OCI-LY1 (cell line): ENCODE results near the gene MYBPC1.
"Not testable (repeated sequence)": the region's sequence is repeated elsewhere in the genome, so short reads cannot be mapped to it uniquely, and the experiment has no call there.

Experiments used
- H2AFZ ChIP-seq: fragments of 200-600 bp; sonication (generic), shearing (Covaris generic); 2 replicates; pipeline ENCODE4 v1.6.0; 2014; ENCODE audit warnings: antibody characterized with exemption, mild to moderate bottlenecking, low read length
- H3F3A ChIP-seq: fragments of 200-600 bp; sonication (generic), shearing (Covaris generic); 2 replicates; pipeline ENCODE4 v1.6.0; 2014; ENCODE audit warnings: mild to moderate bottlenecking, antibody characterized with exemption, low read length, moderate library complexity; ENCODE audit not compliant: insufficient read depth
- H3K27ac ChIP-seq: fragments of 200-600 bp; sonication (generic); 2 replicates; pipeline ENCODE4 v1.5.1; 2014; ENCODE audit warnings: low read length, mixed run types, mild to moderate bottlenecking, low read depth; ENCODE audit not compliant: poor library complexity, severe bottlenecking
- H3K27me3 ChIP-seq: fragments of 200-600 bp; sonication (generic); 2 replicates; pipeline ENCODE4 v1.6.0; 2014; ENCODE audit warnings: antibody characterized with exemption, mild to moderate bottlenecking, low read length, moderate library complexity; ENCODE audit not compliant: insufficient read depth
- H3K36me3 ChIP-seq: fragments of 200-600 bp; sonication (generic); 2 replicates; pipeline ENCODE4 v1.6.1; 2014; ENCODE audit warnings: mild to moderate bottlenecking, antibody characterized with exemption, low read length, moderate library complexity, mixed read lengths; ENCODE audit not compliant: insufficient read depth
- H3K4me1 ChIP-seq: fragments of 200-600 bp; sonication (generic); 2 replicates; pipeline ENCODE4 v1.5.1; 2014; ENCODE audit warnings: mild to moderate bottlenecking, low read length, moderate library complexity; ENCODE audit not compliant: insufficient read depth, severe bottlenecking
- H3K4me2 ChIP-seq: fragments of 200-600 bp; sonication (generic), shearing (Covaris generic); 2 replicates; pipeline ENCODE4 v1.6.1; 2014; ENCODE audit warnings: low read length
- H3K4me3 ChIP-seq: fragments of 200-600 bp; sonication (generic); 2 replicates; pipeline ENCODE4 v1.5.1; 2014; ENCODE audit warnings: low read length, low read depth, mild to moderate bottlenecking, mixed read lengths; ENCODE audit not compliant: poor library complexity, severe bottlenecking
- H3K79me2 ChIP-seq: fragments of 200-600 bp; shearing (Covaris generic); 2 replicates; pipeline ENCODE4 v1.6.1; 2016; ENCODE audit warnings: mixed run types, low read length, mixed read lengths; ENCODE audit not compliant: insufficient read depth
- H3K9ac ChIP-seq: fragments of 200-600 bp; sonication (generic), shearing (Covaris generic); 2 replicates; pipeline ENCODE4 v1.6.1; 2014; ENCODE audit warnings: mild to moderate bottlenecking, low read length, mixed read lengths
- H3K9me2 ChIP-seq: fragments of 200-600 bp; sonication (generic), shearing (Covaris generic); 2 replicates; pipeline ENCODE4 v1.6.1; 2014; ENCODE audit warnings: low read depth, mild to moderate bottlenecking, low read length, mixed read lengths
- H3K9me3 ChIP-seq: fragments of 200-600 bp; shearing (Covaris generic); 2 replicates; pipeline ENCODE4 v1.6.1; 2014; ENCODE audit warnings: low read length, mixed read lengths
- H4K20me1 ChIP-seq: fragments of 200-600 bp; sonication (generic), shearing (Covaris generic); 2 replicates; pipeline ENCODE4 v1.6.0; 2016; ENCODE audit warnings: mild to moderate bottlenecking, low read length; ENCODE audit not compliant: insufficient read depth
- EZH2 ChIP-seq: fragments of 200-600 bp; sonication (generic), shearing (Covaris generic); IDR thresholded peaks from 2 replicates; pipeline ENCODE4 v1.8.0; 2017; ENCODE audit warnings: borderline replicate concordance, mixed run types, mild to moderate bottlenecking, antibody characterized with exemption, low read length, moderate library complexity, mixed read lengths
- TF ChIP-seq, protein P1 (sequence below): fragments of 200-600 bp; sonication (generic), shearing (Covaris generic); IDR thresholded peaks from 2 replicates; pipeline ENCODE4 v1.5.1; 2017; ENCODE audit warnings: mild to moderate bottlenecking, antibody characterized with exemption, low read length, moderate library complexity, mixed read lengths

MYBPC1 gene

DNA sequence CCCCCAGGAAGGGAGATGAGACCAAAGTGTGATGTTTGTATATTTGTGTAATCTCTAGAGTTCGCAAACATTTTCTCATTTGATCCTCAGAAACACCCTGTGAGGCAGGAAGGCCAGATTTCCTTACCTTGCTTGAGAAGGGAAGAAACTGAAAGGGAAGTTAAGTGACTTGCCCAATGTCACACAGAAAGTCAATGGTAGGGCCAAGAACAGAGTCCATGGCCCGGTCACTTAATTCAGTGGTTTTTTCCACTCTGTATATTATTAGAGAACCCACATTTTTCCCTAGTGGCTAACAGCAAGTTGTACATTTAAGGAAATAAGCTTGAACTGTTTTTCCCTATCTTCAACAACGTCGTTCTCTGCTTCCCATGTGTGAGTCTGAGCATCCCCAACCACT is 77.1 kb downstream of the MYBPC1 start:
- H3K4me2 ChIP-seq: peak overlapping the region; percentile 14; the same call in 1 of the 2 replicates
- H4K20me1 ChIP-seq: no peaks in the 10 kb centered on the region
- no peak overlapping the region for H2AFZ ChIP-seq
- H3F3A ChIP-seq: no peaks in the 10 kb centered on the region
- H3K9me2 ChIP-seq: no peaks in the 10 kb centered on the region
- no peak for TF ChIP-seq EZH2
- TF ChIP-seq, protein P1, sequence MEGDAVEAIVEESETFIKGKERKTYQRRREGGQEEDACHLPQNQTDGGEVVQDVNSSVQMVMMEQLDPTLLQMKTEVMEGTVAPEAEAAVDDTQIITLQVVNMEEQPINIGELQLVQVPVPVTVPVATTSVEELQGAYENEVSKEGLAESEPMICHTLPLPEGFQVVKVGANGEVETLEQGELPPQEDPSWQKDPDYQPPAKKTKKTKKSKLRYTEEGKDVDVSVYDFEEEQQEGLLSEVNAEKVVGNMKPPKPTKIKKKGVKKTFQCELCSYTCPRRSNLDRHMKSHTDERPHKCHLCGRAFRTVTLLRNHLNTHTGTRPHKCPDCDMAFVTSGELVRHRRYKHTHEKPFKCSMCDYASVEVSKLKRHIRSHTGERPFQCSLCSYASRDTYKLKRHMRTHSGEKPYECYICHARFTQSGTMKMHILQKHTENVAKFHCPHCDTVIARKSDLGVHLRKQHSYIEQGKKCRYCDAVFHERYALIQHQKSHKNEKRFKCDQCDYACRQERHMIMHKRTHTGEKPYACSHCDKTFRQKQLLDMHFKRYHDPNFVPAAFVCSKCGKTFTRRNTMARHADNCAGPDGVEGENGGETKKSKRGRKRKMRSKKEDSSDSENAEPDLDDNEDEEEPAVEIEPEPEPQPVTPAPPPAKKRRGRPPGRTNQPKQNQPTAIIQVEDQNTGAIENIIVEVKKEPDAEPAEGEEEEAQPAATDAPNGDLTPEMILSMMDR: no peak
- no peaks in the 10 kb centered on the region for H3K9me3 ChIP-seq
- H3K4me3 ChIP-seq: no peak overlapping the region
- peaks cover 48% of the 10 kb centered on the region for H3K4me1 ChIP-seq
- H3K9ac ChIP-seq: peak overlapping the region; percentile 17; the same call in 1 of the 2 replicates
- H3K79me2 ChIP-seq: no peaks in the 10 kb centered on the region
- H3K27me3 ChIP-seq: no peaks in the 10 kb centered on the region
- H3K36me3 ChIP-seq: no peaks in the 10 kb centered on the region
- peak overlapping the region; percentile 61 for H3K27ac ChIP-seq

DNA sequence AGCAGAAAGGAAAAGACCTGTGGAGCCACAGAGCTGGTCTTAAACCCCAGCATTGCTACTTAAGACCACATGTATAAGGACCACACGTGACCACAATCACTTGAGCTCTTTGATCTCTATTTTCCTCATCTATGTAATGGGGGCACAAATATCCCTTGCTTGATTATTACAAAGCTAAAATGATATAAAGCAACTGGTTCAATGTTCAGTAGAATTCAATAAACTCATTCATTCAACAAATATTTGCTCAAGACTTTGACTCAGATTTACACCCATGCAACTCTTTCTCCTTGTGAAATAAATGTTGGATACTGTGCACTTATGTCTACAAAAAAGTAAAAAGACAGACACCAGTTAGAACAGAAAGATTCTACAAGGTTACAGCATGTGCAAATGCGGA is 80.8 kb downstream of the MYBPC1 start:
- H3K36me3 ChIP-seq: no peaks in the 10 kb centered on the region
- no peaks in the 10 kb centered on the region for H3F3A ChIP-seq
- no peak overlapping the region for H3K27ac ChIP-seq
- no peak overlapping the region for H2AFZ ChIP-seq
- TF ChIP-seq, protein P1: no peak
- TF ChIP-seq EZH2: no peak
- H3K9ac ChIP-seq: no peak overlapping the region
- no peaks in the 10 kb centered on the region for H3K79me2 ChIP-seq
- no peak overlapping the region for H3K4me3 ChIP-seq
- no peaks in the 10 kb centered on the region for H3K9me3 ChIP-seq
- H3K4me2 ChIP-seq: no peak overlapping the region
- H3K9me2 ChIP-seq: no peaks in the 10 kb centered on the region
- no peaks in the 10 kb centered on the region for H3K27me3 ChIP-seq
- H4K20me1 ChIP-seq: no peaks in the 10 kb centered on the region
- H3K4me1 ChIP-seq: peaks cover 18% of the 10 kb centered on the region

DNA sequence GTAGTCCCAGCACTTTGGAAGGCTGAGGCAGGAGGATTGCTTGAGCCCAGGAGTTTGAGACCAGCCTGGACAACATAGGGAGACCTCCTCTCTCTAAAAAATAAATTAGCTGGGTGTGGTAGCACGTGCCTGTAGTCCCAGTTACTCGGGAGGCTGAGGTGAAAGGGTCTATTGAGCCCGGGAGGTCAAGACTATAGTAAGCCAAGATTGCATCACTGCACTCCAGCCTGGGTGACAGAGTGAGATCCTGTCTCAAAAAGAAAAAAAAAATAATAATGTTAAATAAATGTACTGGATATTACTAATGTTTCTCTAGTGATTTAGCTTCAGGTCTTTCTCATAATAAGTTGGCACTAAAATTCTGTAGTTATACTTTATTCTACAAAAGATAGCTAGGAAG is 81.7 kb downstream of the MYBPC1 start:
- H3K9ac ChIP-seq, H3K4me1 ChIP-seq, H3K9me2 ChIP-seq: not testable (repeated sequence)

DNA sequence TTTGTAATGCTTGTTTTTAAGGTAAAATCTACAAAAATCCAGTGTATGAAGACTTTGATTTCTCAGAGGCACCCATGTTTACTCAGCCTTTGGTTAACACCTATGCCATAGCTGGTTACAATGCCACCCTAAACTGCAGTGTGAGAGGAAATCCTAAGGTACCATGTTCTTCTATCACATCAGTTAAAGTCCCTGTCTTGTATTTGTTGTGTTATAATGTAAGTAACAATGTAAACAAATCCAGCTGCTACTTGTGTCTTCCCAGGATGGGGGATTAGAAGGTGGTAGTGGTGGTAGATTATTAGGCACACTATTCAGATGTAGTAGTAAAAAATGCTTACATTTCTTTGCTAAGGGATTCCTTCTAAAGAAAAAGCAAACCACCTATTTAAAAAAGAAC is 83.3 kb downstream of the MYBPC1 start:
- H3K4me2 ChIP-seq: no peak overlapping the region
- H4K20me1 ChIP-seq: no peaks in the 10 kb centered on the region
- no peak overlapping the region for H3K9ac ChIP-seq
- H2AFZ ChIP-seq: no peak overlapping the region
- no peaks in the 10 kb centered on the region for H3K9me2 ChIP-seq
- no peaks in the 10 kb centered on the region for H3F3A ChIP-seq
- no peaks in the 10 kb centered on the region for H3K9me3 ChIP-seq
- TF ChIP-seq EZH2: no peak
- TF ChIP-seq, protein P1: no peak
- H3K36me3 ChIP-seq: no peaks in the 10 kb centered on the region
- H3K27me3 ChIP-seq: no peaks in the 10 kb centered on the region
- no peak overlapping the region for H3K27ac ChIP-seq
- H3K4me3 ChIP-seq: no peak overlapping the region
- no peaks in the 10 kb centered on the region for H3K79me2 ChIP-seq
- no peaks in the 10 kb centered on the region for H3K4me1 ChIP-seq

More for the DNA sequence above, 81.7 kb downstream of the MYBPC1 start:
- not testable (repeated sequence) for H3K4me3 ChIP-seq, H3F3A ChIP-seq, H2AFZ ChIP-seq, H3K9me3 ChIP-seq, H3K27ac ChIP-seq, H3K4me2 ChIP-seq, H4K20me1 ChIP-seq, H3K36me3 ChIP-seq, H3K27me3 ChIP-seq, H3K79me2 ChIP-seq
